ENCODE measurements around the gene PANK2. TPM values are rescaled to one million over a fixed set of nuclear protein-coding genes. Genes with fewer than 3 reads are reported as not detected.
"Not testable (repeated sequence)": the region's sequence is repeated elsewhere in the genome, so short reads cannot be mapped to it uniquely, and the experiment has no call there.

The PANK2 gene
- total RNA-seq, 4 donors from 2014 or later: 32.8 to 45.0 (median 39.7) TPM

- TF ChIP-seq CTCF (IDR thresholded peaks at IDR 0.05): no peak
- DNase-seq (ENCODE audit: low spot score) (no peak), ATAC-seq (ENCODE audit: low FRiP score) (no peak)
These were observed 46.2 kb downstream of the PANK2 start for GRCh38 chr20:3935295-3935955.

- no peak for ATAC-seq (ENCODE audit: low FRiP score)
- DNase-seq (ENCODE audit: low spot score): no peak
- TF ChIP-seq CTCF (IDR thresholded peaks at IDR 0.05): no peak
These were observed 46.8 kb downstream of the PANK2 start for GRCh38 chr20:3935956-3936340.

GRCh38 chr20:3937618-3938017 is 48.4 kb downstream of the PANK2 start:
- ATAC-seq (ENCODE audit: low FRiP score): no peak
- TF ChIP-seq CTCF (IDR thresholded peaks at IDR 0.05): no peak

GRCh38 chr20:3940905-3941304 is 51.7 kb downstream of the PANK2 start:
- TF ChIP-seq CTCF (IDR thresholded peaks at IDR 0.05): no peak
- ATAC-seq (ENCODE audit: low FRiP score) (no peak), DNase-seq (ENCODE audit: low spot score) (no peak)

More at GRCh38 chr20:3937618-3938017, 48.4 kb downstream of the PANK2 start:
- DNase-seq (ENCODE audit: low spot score): no peak

GRCh38 chr20:3946666-3947065 is 57.5 kb downstream of the PANK2 start:
- DNase-seq (ENCODE audit: low spot score); ATAC-seq (ENCODE audit: low FRiP score): not testable (repeated sequence)

- TF ChIP-seq CTCF (IDR thresholded peaks at IDR 0.05): no peak
- no peak for ATAC-seq (ENCODE audit: low FRiP score)
- no peak for DNase-seq (ENCODE audit: low spot score)
These were observed 75.5 kb downstream of the PANK2 start for GRCh38 chr20:3964719-3965118.

- no peak for DNase-seq (ENCODE audit: low spot score)
- no peak for ATAC-seq (ENCODE audit: low FRiP score)
- TF ChIP-seq CTCF (IDR thresholded peaks at IDR 0.05): no peak
These were observed 77.4 kb downstream of the PANK2 start for GRCh38 chr20:3966571-3966970.
